Peyer's patch (tissue), 4 donors: Measurements from ENCODE around the gene MYH4. TPM values are rescaled to one million over a fixed set of nuclear protein-coding genes. Genes with fewer than 3 reads are reported as not detected.

Source experiments
- DNase-seq, 3 donors: peaks; one replicate each; pipeline ENCODE4 v3.0.0-alpha.2; 2017 to 2019
- H3K27ac ChIP-seq, 4 donors: fragments of 200-600 bp; sonication (generic); one replicate each; pipeline ENCODE4 v1.5.1; 2016 to 2019
- H3K27me3 ChIP-seq, 2 donors: fragments of 200-600 bp; sonication (generic); one replicate each; pipeline ENCODE4 v1.5.1; 2019
- H3K36me3 ChIP-seq, 3 donors: fragments of 200-600 bp; sonication (generic); one replicate each; pipeline ENCODE4 v1.5.1; 2016 to 2019
- H3K4me1 ChIP-seq, 4 donors: fragments of 200-600 bp; sonication (generic); one replicate each; pipeline ENCODE4 v1.5.1; 2016 to 2019
- H3K4me3 ChIP-seq, 4 donors: fragments of 200-600 bp; sonication (generic); 1 replicate in 3 of 4; 2 replicates in 1 of 4; pipeline ENCODE4 v1.5.1; 2016 to 2019; ENCODE audit warnings: mild to moderate bottlenecking in 1 of 4
- H3K9me3 ChIP-seq, 4 donors: fragments of 200-600 bp; sonication (generic); one replicate each; pipeline ENCODE4 v1.5.1; 2016 to 2019; ENCODE audit warnings: mild to moderate bottlenecking in 1 of 4
- POLR2A ChIP-seq, 2 donors: fragments of 450-650 bp; IDR thresholded peaks; one replicate each; pipeline ENCODE4 v1.5.1; 2017; ENCODE audit warnings: antibody characterized with exemption in 2 of 2, mild to moderate bottlenecking in 2 of 2, moderate library complexity in 2 of 2
- total RNA-seq, 4 donors: library from RNA; depleted of rRNA; stranded (reverse); fragments of >200 nt; gene quantifications; one replicate each; pipeline ENCODE4 v1.1.0, GENCODE V29; 2016
- TF ChIP-seq, protein P1 (sequence below), 6 experiments: fragments of 450-650 bp in 4 of 6; fragments of 200-600 bp in 2 of 6; sonication (generic) in 1 of 6; IDR thresholded peaks; one replicate each; pipeline ENCODE4 v1.5.1; 2017 to 2019; ENCODE audit warnings: antibody characterized with exemption in 6 of 6, mild to moderate bottlenecking in 3 of 6, moderate library complexity in 1 of 6

The MYH4 gene
- total RNA-seq, 4 donors from 2014 or later: not detected

DNA sequence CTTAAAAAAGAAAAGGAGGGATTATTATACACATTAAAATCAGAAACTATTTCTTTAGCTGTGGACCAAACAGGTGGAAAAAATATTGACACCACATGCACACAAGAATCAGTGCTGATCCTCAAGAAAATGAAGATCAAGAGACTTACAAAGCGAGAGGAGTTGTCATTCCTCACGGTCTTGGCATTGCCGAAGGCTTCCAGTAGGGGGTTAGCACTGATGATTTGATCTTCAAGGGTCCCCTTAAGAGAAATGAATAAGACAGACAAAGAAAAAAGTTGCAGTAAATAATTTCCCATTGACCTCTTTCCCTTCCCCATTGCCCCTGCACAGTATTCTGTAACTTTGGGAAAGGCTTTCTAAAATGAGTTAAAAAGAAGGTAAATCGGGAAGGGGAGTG, 6.0 kb downstream of the MYH4 start:
- no peak overlapping the region for H3K4me3 ChIP-seq
- H3K27ac ChIP-seq: no peak overlapping the region
- no peaks in the 10 kb centered on the region for H3K27me3 ChIP-seq

GRCh38 chr17:10460062-10460461, 9.3 kb downstream of the MYH4 start:
- H3K9me3 ChIP-seq: no peaks in the 10 kb centered on the region
- TF ChIP-seq, protein P1, sequence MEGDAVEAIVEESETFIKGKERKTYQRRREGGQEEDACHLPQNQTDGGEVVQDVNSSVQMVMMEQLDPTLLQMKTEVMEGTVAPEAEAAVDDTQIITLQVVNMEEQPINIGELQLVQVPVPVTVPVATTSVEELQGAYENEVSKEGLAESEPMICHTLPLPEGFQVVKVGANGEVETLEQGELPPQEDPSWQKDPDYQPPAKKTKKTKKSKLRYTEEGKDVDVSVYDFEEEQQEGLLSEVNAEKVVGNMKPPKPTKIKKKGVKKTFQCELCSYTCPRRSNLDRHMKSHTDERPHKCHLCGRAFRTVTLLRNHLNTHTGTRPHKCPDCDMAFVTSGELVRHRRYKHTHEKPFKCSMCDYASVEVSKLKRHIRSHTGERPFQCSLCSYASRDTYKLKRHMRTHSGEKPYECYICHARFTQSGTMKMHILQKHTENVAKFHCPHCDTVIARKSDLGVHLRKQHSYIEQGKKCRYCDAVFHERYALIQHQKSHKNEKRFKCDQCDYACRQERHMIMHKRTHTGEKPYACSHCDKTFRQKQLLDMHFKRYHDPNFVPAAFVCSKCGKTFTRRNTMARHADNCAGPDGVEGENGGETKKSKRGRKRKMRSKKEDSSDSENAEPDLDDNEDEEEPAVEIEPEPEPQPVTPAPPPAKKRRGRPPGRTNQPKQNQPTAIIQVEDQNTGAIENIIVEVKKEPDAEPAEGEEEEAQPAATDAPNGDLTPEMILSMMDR (IDR thresholded peaks at IDR 0.05): no peak
- TF ChIP-seq POLR2A (IDR thresholded peaks at IDR 0.05): no peak
- no peak for DNase-seq

More for the DNA sequence above, 6.0 kb downstream of the MYH4 start:
- Histone ChIP-seq H3K4me1 (no peaks in the 10 kb centered on the region), H3K9me3 (no peaks in the 10 kb centered on the region), H3K36me3 (no peaks in the 10 kb centered on the region)
- DNase-seq: no peak
- TF ChIP-seq POLR2A (IDR thresholded peaks at IDR 0.05): no peak
- TF ChIP-seq, protein P1 (IDR thresholded peaks at IDR 0.05): no peak

GRCh38 chr17:10458701-10459100, 10.7 kb downstream of the MYH4 start:
- DNase-seq: no peak

More at GRCh38 chr17:10460062-10460461, 9.3 kb downstream of the MYH4 start:
- Histone ChIP-seq H3K27ac (no peak overlapping the region), H3K4me3 (no peak overlapping the region), H3K4me1 (no peaks in the 10 kb centered on the region), H3K27me3 (no peaks in the 10 kb centered on the region), H3K36me3 (no peaks in the 10 kb centered on the region)

DNA sequence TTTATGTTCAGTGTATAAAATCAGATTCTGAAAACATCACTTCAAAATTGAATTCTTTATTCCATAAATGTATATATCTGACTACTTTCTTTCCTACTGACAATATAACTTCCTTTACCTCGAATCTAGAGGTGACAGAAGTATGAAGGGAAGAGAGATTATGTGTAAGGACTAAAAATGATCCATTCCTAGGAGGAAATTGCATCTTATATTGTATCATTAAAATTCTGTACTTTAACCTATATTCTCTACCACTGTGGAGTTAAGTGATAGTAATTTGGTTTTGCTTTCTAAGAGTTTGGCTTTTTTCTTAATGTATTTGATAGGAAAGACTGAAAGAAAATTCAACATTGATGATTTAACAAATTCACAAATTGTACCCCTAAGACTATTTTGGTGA, 11.4 kb downstream of the MYH4 start:
- no peaks in the 10 kb centered on the region for H3K4me1 ChIP-seq
- no peaks in the 10 kb centered on the region for H3K27me3 ChIP-seq
- no peaks in the 10 kb centered on the region for H3K9me3 ChIP-seq
- H3K27ac ChIP-seq: no peak overlapping the region
- TF ChIP-seq POLR2A (IDR thresholded peaks at IDR 0.05): no peak
- TF ChIP-seq, protein P1 (IDR thresholded peaks at IDR 0.05): no peak
- no peak for DNase-seq
- no peaks in the 10 kb centered on the region for H3K36me3 ChIP-seq
- H3K4me3 ChIP-seq: no peak overlapping the region

More at GRCh38 chr17:10458701-10459100, 10.7 kb downstream of the MYH4 start:
- TF ChIP-seq, protein P1 (IDR thresholded peaks at IDR 0.05): no peak
- TF ChIP-seq POLR2A (IDR thresholded peaks at IDR 0.05): no peak
- Histone ChIP-seq H3K27me3 (no peaks in the 10 kb centered on the region), H3K9me3 (no peaks in the 10 kb centered on the region), H3K4me3 (no peak overlapping the region), H3K36me3 (no peaks in the 10 kb centered on the region), H3K4me1 (no peaks in the 10 kb centered on the region), H3K27ac (no peak overlapping the region)

- Histone ChIP-seq H3K27me3 (no peaks in the 10 kb centered on the region), H3K36me3 (no peaks in the 10 kb centered on the region), H3K4me3 (no peak overlapping the region), H3K4me1 (peaks cover 0 to 7% (median 0%) of the 10 kb centered on the region in 4 donors), H3K27ac (peak overlapping the region in 1 of 4 donors; percentile 8), H3K9me3 (no peaks in the 10 kb centered on the region)
- DNase-seq: no peak
- no peak for TF ChIP-seq POLR2A (IDR thresholded peaks at IDR 0.05)
- TF ChIP-seq, protein P1 (IDR thresholded peaks at IDR 0.05): no peak
Observed at GRCh38 chr17:10447026-10447931, 22.1 kb downstream of the MYH4 start.
